ENCODE results near the gene MOB3B.

Gene MOB3B

GRCh38 chr9:27540502-27540901 is 10.9 kb upstream of the MOB3B start:
- DNase-seq: no peak

GRCh38 chr9:27539479-27540441 is 10.1 kb upstream of the MOB3B start:
- DNase-seq: no peak

- DNase-seq: no peak
Measured at GRCh38 chr9:27538647-27539046, 9.0 kb upstream of the MOB3B start.

- no peak for DNase-seq
Measured at GRCh38 chr9:27537756-27538155, 8.1 kb upstream of the MOB3B start.

GRCh38 chr9:27537027-27537435 is 7.4 kb upstream of the MOB3B start:
- no peak for DNase-seq

- DNase-seq: no peak
Measured at GRCh38 chr9:27536168-27536567, 6.6 kb upstream of the MOB3B start.

- no peak for DNase-seq
Measured at GRCh38 chr9:27535701-27536118, 6.1 kb upstream of the MOB3B start.

GRCh38 chr9:27534658-27535209 is 5.1 kb upstream of the MOB3B start:
- DNase-seq: no peak

GRCh38 chr9:27534131-27534530 is 4.5 kb upstream of the MOB3B start:
- DNase-seq: no peak

GRCh38 chr9:27533311-27533710 is 3.7 kb upstream of the MOB3B start:
- no peak for DNase-seq

- DNase-seq: no peak
Measured at GRCh38 chr9:27532046-27532445, 2.4 kb upstream of the MOB3B start.

GRCh38 chr9:27530915-27531755 is 1.5 kb upstream of the MOB3B start:
- DNase-seq: no peak

- DNase-seq: peak; percentile 16
Measured at GRCh38 chr9:27528886-27529315, 713 bp downstream of the MOB3B start.

GRCh38 chr9:27528076-27528885 is 1.3 kb downstream of the MOB3B start:
- DNase-seq: peak; percentile 38

GRCh38 chr9:27527702-27528075 is 1.9 kb downstream of the MOB3B start:
- DNase-seq: no peak

- DNase-seq: no peak
Measured at GRCh38 chr9:27524236-27524635, 5.4 kb downstream of the MOB3B start, which contains the start of gene IFNK. Gene IFNK (plus strand): TSS chr9:27524290. CDS start chr9:27524337, 47 bp downstream.

- no peak for DNase-seq
Measured at GRCh38 chr9:27523141-27523540, 6.5 kb downstream of the MOB3B start.

- no peak for DNase-seq
Measured at GRCh38 chr9:27520986-27521385, 8.6 kb downstream of the MOB3B start.

- DNase-seq: no peak
Measured at GRCh38 chr9:27519466-27520465, 9.8 kb downstream of the MOB3B start.

- no peak for DNase-seq
Measured at GRCh38 chr9:27518809-27519208, 10.8 kb downstream of the MOB3B start.

GRCh38 chr9:27518006-27518405 is 11.6 kb downstream of the MOB3B start:
- no peak for DNase-seq
